Daoy (cell line): ENCODE measurements around the gene TGFBR3. TPM values are rescaled to one million over a fixed set of nuclear protein-coding genes. Genes with fewer than 3 reads are reported as not detected.

Experiments used
- DNase-seq: peaks from one replicate; pipeline ENCODE4 v3.0.0-alpha.2; 2015; ENCODE audit warnings: low read depth
- total RNA-seq: library from RNA; depleted of rRNA; stranded (reverse); fragments of >200 nt; shearing (Covaris generic); gene quantifications from 2 replicates; pipeline ENCODE4 v1.2.3, GENCODE V29; 2014

The TGFBR3 gene
- total RNA-seq, 1 experiment from 2014 or later, result 1.6 TPM

DNA sequence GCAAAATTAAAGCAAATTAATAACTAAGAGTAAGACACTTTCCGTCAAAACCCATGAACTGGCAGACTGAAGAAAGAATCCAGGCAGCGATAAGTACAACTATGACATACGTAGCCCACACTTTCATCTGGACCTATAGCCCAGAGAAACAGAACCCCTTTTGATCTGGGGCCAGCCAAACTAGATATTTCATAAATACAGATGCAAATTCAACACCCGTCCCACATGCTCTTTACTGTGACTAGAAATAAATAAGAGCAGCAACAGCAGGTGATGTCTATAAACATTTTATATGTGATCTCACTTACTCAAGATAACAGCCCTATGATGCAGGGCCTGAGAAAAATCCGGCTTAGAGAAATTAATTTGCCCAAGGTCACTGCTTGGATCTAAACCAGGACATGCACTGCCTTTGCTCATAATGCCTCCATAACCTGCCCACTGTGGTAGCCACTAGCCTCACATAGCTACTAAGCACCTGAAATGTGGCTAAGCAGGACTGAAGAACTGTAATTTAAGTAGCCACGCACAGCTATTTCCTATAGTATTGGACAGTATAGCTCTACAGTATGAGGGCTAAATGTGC lies 130.2 kb downstream of the TGFBR3 start:
- DNase-seq, result no peak

DNA sequence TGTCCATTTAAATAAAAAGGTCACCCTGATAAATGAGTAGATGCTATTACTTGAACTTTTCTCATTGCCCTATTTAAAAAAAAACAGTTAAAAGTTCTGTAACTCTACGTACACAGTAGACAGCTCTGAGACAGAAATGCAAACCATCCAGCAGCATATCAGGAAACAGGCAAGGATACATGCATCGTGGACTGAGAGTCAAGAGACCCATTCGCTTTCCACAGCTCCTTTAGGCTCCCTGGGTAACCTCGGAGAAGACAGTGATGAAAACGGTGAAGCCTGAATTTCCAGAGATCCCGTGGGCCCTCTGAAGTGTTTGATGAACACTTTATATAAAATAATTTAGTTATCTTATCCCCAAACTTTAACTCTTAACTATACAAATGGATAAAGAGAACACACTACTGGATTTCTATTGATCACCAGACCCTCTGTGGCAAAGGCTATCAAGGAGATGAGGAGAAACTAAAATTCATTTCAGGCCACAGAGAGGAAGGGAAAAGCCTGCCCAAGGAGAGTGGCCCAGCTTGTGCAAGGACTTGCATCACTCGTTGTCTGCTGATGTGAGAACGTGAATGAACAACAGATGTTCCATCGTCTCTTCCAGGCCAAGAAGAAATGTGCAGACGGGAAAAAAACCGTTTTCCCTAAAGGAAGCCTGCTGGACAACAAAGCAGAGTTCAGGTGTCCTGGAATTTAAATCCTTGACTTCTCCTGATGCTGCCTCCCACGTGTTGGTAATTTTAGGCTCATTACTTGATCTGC lies 131.0 kb downstream of the TGFBR3 start:
- DNase-seq, result no peak

DNA sequence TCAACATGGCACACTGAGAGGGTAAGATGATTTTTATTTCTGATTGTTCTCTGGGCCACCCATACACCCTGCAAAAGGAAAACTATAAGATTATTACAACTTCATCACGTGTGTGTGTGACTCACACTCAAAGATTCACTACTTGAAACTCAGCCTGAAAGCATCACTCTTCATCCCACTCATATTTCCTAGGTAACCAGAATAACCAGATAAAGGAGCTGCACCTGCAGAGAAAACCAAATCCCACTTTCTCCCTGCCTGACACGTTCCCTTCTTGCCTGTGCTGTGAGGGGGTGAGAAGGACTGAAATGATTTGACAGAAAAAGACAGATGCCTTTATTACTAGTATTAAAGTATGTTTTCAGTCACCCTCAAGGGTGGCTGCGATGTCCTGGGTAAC lies 131.6 kb downstream of the TGFBR3 start:
- DNase-seq, result peak; percentile 42

DNA sequence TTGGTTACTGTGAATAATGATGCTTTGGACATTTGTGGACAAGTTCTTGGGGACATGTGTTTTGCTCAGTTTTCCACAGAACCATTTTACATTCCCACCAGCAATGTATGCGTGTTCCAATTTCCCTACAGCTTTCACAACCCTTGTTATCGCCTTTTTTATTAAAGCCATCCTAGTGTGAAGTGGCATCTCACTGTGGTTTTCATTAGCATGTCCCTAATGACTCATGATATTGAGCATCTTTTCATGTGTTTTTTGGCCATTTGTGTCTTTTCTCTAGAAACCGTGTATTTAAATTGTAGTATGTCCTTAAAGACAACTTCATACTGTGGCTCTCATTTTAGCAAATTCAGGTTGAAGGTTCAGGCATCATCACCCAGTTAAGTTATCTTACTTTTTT lies 132.1 kb downstream of the TGFBR3 start:
- DNase-seq, result no peak

DNA sequence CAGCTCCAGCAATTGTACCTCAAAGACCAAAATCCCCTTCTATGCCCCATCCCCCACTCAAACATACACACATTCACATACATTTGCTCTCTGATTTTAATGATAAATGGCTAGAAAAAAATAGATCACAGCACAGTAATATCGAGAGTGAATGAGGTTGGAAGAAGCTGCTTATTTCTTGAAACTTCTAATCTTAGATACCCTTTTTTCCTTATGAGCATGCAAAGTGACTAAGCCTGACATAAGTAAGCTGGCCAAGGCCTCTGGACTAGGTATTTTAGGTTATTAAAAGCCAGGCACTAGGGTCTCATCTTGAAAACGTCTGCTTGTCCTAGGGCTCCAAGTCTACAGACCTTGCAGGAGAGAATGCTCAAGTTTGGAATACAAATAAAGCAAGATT lies 133.6 kb downstream of the TGFBR3 start:
- no peak for DNase-seq

DNA sequence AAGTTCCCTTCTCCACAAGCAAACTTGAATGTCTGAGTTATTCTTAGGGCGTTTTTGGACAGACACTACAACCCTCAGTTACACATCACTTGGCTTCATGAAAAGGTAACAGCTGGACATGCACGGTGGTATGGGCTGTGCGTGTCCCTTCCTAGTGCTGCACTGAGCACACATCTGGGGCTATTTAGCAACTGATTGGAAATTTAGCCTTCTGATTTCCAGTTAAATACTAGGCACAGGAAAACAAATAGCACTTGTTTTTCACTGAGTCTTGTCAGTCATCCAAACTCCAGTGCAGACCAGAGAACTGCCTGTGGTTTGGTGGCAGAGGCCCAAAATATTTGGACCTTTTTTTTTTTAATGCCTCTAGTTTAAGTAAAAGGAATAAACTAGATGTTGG lies 134.7 kb downstream of the TGFBR3 start:
- DNase-seq, result no peak

DNA sequence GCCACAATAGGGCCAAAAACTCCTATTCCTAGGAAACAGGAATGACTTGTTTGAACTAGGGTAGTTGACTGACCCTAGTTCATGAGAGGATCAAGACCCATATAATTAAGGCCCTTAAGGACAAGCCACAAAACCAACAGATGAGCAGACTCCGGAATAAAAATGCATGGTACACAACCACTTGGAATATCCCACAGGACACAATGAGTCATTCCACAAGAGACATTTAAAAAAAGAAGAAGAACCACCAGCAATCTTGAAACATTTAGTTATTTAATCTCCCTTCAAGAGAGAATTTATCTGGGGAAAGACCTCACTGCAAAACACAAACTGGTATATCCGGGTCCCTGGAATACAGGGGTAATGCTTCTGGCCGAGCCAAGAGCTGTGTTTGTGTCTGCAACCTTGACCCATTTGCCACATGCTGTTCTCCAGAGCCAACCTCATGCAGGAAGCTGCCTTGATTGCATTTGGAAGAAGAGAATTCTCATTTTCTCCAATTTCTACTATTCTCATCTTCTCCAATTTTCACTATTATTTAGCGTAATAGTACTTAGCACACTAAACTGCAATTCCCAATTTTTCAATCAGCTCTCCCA lies 135.5 kb downstream of the TGFBR3 start:
- no peak for DNase-seq

DNA sequence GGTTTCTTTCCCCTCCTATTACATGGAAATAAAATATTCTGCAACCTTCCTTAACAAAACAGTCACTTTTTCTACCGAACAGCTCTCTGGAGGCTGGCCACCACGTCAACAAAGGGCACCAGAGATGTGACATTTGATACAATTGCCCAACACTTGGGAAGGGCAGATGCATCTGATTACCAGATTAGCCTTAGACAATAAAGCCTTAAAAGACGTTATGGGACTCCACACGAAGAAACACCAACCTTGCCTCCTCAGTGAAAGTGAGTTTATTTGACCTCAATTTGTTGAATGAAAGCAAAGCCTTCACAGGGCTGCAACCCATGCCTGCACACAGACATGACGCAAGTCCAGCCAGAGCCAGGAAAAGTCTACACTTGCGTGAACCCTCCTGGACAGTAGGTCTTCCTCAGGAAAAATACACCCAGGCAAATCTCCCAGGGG lies 136.1 kb downstream of the TGFBR3 start:
- no peak for DNase-seq

DNA sequence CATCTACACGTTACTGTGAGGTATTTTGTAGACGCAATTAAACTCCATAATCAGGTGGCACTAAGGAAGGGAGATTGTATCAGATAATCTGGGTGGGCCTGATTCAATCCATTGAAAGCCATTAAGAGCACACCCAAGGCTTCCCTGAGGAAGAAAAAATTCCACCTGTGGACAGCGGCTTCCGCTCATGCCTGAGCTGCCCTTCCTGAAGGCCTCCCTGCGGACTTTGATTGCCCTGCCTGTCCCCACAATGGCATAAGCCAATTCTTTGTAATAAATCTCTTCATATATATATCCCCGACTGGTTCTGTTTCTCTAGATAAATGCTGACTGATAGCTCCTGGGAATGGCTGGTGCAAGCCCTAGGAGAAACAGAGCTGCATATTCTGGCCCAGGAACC lies 138.3 kb downstream of the TGFBR3 start:
- DNase-seq, result no peak

DNA sequence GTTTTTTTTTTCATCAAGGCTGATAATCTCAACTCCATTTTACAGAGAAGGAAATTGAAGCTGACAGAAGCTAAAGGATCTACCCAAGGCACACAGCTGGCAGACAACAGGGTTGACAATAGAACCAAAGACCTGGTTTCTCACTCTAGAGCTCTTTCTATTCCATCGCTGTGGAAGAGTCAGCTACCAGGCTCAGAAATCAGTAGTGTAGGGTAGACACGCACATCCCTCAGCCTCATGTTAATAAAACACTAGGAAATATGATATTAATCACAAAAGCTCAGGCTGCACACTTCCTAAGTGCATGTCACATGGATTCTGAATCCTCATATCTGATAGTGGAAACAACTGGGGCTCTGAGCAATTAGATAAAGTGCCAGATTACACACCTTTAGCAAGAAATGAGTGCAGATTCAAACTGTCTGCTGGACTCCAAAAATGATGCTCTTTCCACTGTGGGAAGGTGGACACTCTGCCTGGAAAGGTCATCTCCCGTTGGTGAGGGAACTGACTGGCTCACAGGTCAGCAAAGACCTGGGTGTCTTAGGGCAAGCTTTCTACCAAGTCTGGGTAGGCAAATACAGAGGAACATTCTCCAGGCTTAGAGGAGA lies 139.1 kb downstream of the TGFBR3 start:
- no peak for DNase-seq

DNA sequence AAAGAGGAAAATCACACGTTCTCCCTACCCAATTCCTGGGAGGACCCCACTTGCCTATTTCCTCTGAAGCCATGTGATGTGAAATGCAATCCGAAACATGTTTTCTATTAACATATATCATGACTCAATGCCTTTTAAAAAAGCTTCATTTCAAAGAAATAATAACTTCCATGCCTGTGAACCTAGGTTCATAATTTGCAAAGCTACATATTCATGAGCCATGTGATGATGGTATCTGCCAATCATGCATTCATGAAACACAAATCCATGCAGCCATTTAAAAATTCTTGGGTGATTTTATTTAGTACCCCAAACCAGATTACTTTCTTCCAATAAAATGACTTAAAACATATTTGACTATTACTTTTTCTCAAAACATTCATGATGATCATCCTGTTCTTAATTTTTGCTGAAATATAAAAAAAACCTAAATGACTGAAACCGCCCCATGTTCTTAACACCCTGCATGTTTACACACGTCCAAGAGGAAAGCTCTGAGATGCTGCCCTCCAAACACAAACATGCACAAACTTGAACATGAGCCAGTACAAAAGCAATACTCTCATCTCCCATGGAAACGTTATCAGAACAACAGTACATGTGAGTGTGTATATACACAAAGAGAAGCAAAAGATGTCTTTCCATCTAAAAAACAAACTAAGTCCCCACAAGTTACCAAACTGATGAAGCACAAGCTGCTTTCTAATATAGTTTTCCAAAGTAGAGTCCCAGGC lies 140.1 kb downstream of the TGFBR3 start:
- no peak for DNase-seq

DNA sequence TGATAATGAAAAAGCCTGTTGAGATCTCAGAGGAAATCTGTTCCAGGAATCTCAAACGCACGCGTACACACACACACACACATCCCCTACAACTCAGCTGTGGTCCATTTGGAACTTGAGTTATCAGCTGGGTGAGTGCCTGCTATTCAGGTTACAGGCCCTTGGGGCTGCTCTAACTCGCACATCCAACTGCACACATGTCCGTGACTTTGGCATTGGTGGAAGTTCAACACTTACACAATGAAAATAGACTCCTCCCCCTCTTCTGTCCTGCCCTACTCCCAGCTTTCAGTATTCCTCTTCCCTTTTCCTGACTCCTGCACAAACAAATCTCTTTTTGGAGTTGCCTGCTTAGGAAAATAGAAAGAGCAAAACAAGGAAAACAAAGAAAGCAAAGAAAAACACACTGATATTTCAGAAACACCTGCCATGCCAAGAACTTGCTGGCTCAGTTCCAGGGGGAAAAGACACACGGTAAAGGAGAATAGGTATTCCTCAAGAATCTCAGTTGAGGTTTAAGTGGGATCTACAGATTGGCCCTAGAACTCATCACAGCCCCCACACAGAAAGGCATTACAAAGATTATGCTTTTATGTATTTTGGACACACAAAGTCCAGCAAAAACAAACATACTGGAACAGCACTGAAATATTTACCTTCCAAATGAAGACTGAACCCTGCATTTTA lies 140.9 kb downstream of the TGFBR3 start:
- DNase-seq, result no peak

DNA sequence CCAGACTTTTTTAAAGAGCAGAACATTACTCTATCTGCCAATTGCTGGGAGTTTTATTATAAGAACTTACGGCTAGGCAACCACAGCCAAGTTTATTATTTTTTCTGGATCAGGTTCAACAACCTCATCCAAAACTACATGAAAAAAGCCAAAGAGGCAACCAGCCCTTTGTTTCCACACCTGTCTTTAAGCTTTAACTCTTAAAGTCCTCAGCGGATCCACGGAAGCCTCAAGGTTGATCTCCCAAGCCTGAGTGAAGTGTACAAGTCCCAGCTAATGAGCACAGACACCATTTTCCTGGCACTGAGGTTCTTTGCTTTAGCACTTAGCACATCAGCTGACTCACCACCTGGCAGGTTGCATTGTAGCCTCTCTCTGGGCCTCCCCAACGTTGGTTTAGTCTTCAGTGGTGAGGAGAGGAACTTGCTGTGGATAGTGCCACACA lies 143.1 kb downstream of the TGFBR3 start:
- DNase-seq, result peak; percentile 73

DNA sequence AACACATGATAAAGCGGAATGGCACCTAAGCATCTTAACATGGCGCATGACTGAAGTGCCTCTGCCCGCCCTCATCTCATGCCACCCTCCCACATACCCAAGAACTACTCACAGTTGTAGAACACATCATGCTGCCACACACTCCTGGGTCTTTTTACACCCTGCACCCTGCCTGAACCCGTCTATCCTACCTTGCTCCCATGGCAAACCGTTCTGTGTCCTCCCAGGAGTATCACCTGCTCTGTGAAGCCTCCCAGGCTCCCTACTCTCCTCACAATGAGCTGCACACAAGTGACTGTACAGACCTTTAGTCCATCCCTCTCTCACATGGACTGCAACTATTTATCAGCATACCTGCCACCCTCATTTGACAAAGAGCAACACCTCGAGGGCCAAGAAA lies 144.0 kb downstream of the TGFBR3 start:
- no peak for DNase-seq

DNA sequence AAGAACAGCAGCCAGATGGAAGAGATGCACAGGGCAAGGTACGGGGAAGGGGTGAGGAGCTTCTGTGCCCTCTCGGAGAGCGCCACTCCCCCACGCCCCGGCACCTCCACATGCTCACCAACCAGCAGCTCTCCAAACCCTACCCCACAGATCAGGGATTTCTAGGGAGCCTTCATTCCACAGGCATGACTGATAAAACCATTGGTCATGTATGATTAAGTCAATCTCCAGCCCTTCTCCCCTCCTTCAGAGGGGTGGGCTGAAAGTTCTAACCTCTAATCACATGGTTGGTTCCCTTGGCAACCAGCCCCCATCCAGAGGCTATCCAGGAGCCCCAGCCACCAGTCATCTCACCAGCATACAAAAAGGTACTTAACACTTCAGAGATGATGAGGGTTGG lies 144.7 kb downstream of the TGFBR3 start:
- no peak for DNase-seq

DNA sequence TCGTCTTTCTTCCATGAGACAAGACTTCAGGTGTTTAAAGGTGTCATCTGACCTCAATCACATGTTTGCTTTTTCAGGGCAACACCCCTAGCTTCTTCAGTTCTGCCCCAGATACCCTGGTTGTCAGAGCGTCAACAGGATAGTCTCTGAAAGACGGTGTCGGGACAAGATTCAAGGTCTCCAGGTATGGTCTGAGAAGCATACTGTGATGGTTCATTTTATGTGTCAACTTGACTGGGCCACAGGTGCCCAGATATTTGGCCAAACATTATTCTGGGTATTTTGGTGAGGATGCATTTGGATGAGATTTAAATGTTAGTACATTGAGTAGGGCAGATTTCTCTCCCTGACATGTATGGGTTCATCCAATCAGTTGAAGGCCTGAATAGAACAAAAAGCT lies 148.3 kb downstream of the TGFBR3 start:
- no peak for DNase-seq

DNA sequence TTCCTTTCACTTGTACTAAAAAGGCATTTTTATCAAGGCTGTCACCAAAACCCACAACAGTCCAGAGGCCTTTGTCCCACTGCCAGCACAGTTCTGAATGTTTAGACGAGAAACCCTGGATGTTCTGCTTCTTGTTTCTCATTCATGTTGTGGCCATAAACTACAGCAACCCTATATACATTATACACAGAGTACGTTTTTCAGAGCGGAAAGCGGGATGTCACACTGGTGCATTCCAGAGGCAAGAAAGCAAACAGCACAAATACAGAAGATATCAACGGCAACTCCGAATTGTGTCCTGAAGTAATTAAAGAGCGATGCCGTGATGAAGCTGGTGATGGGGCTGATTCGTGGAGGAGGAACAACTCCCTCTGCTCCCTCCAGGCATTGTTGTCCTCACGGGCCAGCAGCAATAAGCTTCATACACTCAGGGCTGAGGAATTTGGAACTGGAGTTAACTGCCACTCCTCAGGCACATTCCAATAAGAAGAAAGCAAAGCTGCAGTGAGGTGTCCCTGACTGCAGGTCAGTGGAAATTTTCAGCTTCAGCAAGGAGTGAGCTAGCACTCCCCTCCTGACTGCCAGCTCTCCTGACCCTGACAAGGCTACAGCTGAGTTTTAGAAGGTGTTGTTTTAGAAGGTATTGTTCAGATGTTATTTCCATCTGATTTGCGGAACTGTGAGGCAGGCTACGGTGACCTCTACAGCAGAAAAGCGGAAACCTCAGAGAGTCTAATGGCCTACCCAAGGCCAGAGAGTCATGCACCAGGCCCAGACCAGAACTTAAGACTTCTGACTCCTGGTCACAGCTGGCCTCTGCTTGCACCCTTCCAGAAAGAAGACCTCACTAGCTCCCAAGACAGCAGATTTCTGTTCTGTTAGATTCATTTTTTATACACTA lies 149.0 kb downstream of the TGFBR3 start:
- DNase-seq, result peak; percentile 90

DNA sequence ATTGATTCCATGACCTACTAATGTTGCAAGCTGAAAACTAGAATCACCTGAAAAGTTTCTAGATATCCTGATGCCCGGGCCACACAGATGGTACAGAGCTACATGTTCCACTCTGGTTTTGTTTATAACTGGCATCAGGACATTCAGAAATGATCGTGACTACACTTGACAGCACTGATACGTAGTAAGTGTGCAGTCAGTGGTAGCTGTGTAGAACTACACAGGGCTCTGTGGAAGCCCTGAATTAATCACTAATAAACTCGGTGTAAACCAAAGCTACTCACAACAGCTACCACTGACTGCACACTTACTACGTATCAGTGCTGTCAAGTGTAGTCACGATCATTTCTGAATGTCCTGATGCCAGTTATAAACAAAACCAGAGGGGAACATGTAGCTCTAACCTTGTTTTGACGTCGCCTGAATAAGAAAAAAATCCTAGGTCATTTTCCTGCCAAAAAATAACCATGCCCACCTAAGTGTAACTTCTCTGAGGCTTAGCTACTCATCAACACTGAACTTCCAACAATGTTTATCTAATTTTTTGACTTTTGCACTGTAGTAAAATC lies 149.7 kb downstream of the TGFBR3 start:
- no peak for DNase-seq

DNA sequence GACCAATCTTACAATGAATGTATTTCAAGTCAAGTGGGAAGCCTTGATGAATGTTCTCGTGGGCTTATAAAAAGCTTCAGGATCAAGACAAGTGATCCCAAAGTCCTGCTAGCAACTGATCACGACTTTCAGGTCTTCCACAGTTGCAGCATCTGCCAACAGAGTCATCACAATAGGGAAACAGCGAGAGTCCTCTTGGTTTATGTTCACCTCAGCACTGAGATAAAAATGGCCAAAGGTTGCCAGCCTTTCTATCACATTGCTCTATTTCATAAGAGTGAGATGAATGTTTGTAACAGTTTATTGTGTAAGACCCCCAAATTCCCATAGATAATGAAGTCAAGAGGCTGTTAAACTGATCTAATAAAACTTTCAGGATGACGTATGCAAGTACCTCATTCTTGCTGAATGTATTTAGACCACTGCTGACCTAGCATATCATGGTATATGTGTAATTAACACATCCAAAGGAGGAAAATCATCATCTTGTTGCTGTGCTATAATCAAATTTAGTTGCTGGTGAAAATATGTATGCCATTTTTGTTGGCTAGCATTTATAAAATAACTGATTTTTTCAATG lies 150.6 kb downstream of the TGFBR3 start:
- DNase-seq, result no peak

DNA sequence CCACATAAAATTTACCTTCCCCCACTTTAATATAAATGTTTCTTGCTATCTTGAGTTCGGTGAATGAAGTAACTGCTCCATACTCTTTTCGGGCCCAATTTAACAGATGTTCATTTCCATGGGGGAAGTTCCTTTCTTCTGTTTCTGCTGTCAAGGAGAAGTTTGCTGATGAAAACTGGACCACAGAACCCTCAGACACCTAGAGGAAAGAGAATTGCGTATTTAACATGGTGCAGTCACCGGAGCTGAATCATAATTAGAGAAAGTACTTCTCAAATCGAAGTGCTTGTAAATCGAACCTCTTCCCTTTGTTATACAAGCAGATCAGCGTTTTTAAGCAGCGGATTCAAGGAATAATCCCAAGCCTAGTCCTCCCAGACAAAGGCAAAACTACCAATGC lies 151.2 kb downstream of the TGFBR3 start:
- no peak for DNase-seq
